Neural progenitor cell (in vitro differentiated cells): ENCODE results near the gene NRP1. TPM values are rescaled to one million over a fixed set of nuclear protein-coding genes. Genes with fewer than 3 reads are reported as not detected.

Experiments used
- DNase-seq: peaks from one replicate; pipeline ENCODE4 v3.0.0-alpha.2; 2016; ENCODE audit warnings: low spot score
- H2AFZ ChIP-seq: fragments of 200-600 bp; sonication (generic); replicated peaks from 2 replicates; pipeline ENCODE4 v1.6.1; 2016; ENCODE audit warnings: antibody characterized with exemption
- H3F3A ChIP-seq: fragments of 200-600 bp; sonication (generic); 2 replicates; pipeline ENCODE4 v1.6.1; 2016; ENCODE audit warnings: antibody characterized with exemption, low read depth
- H3K27ac ChIP-seq: fragments of 200-600 bp; sonication (generic); 2 replicates; pipeline ENCODE4 v1.5.1; 2016; ENCODE audit warnings: mild to moderate bottlenecking
- H3K27me3 ChIP-seq: fragments of 200-600 bp; sonication (generic); 2 replicates; pipeline ENCODE4 v1.6.1; 2016; ENCODE audit warnings: mild to moderate bottlenecking, moderate library complexity
- H3K36me3 ChIP-seq: fragments of 200-600 bp; sonication (generic); 2 replicates; pipeline ENCODE4 v1.5.1; 2016
- H3K4me1 ChIP-seq: fragments of 200-600 bp; sonication (generic); 2 replicates; pipeline ENCODE4 v1.6.1; 2016; ENCODE audit warnings: mixed run types
- H3K4me2 ChIP-seq: fragments of 200-600 bp; sonication (generic); 2 replicates; pipeline ENCODE4 v1.6.1; 2016
- H3K4me3 ChIP-seq: fragments of 200-600 bp; sonication (generic); 2 replicates; pipeline ENCODE4 v1.5.1; 2016
- H3K79me2 ChIP-seq: fragments of 200-600 bp; sonication (generic); 2 replicates; pipeline ENCODE4 v1.6.1; 2016; ENCODE audit warnings: low read depth
- H3K9ac ChIP-seq: fragments of 200-600 bp; sonication (generic); 2 replicates; pipeline ENCODE4 v1.6.1; 2016
- H3K9me3 ChIP-seq: fragments of 200-600 bp; sonication (generic); 2 replicates; pipeline ENCODE4 v1.5.1; 2016; ENCODE audit warnings: low read depth
- H4K20me1 ChIP-seq: fragments of 200-600 bp; sonication (generic); 2 replicates; pipeline ENCODE4 v1.6.1; 2016; ENCODE audit warnings: low read depth
- H3K27ac Mint-ChIP-seq: 3 replicates; pipeline ENCODE4 v1.8.0; 2021; ENCODE audit warnings: mixed read lengths
- H3K27me3 Mint-ChIP-seq: 2 replicates; pipeline ENCODE4 v1.8.0; 2022; ENCODE audit warnings: low read depth, mild to moderate bottlenecking, inconsistent platforms, moderate library complexity, mixed read lengths; ENCODE audit not compliant: insufficient read depth
- H3K36me3 Mint-ChIP-seq: 3 replicates; pipeline ENCODE4 v1.8.0; 2021; ENCODE audit warnings: mixed read lengths
- H3K4me1 Mint-ChIP-seq: 3 replicates; pipeline ENCODE4 v1.8.0; 2021; ENCODE audit warnings: mixed read lengths
- H3K4me3 Mint-ChIP-seq: 3 replicates; pipeline ENCODE4 v1.8.0; 2021; ENCODE audit warnings: mild to moderate bottlenecking, moderate library complexity, mixed read lengths
- H3K9me3 Mint-ChIP-seq: 3 replicates; pipeline ENCODE4 v1.8.0; 2020; ENCODE audit warnings: mixed read lengths
- CTCF ChIP-seq: fragments of 200-600 bp; sonication (generic); IDR thresholded peaks from 2 replicates; pipeline ENCODE4 v1.5.1; 2017; ENCODE audit warnings: antibody characterized with exemption, mild to moderate bottlenecking
- EZH2 ChIP-seq: fragments of 200-600 bp; sonication (generic); IDR thresholded peaks from 2 replicates; pipeline ENCODE4 v1.6.1; 2017; ENCODE audit warnings: antibody characterized with exemption, mild to moderate bottlenecking, moderate library complexity
- EZH2phosphoT487 ChIP-seq: fragments of 200-600 bp; sonication (generic); IDR thresholded peaks from 2 replicates; pipeline ENCODE4 v1.6.1; 2017; ENCODE audit warnings: antibody characterized with exemption
- total RNA-seq: library from RNA; depleted of rRNA; stranded (reverse); fragments of >200 nt; gene quantifications from 2 replicates; pipeline ENCODE4 v1.2.3, GENCODE V29; 2015; ENCODE audit warnings: low replicate concordance

Gene NRP1
- total RNA-seq, 1 donor from 2014 or later: 1.9 TPM

- Mint-ChIP-seq H3K9me3 (no peaks in the 10 kb centered on the region), H3K27ac (no peak overlapping the region), H3K27me3 (peaks cover 2% of the 10 kb centered on the region), H3K4me1 (peaks cover 43% of the 10 kb centered on the region), H3K36me3 (peaks cover 25% of the 10 kb centered on the region), H3K4me3 (no peak overlapping the region)
- TF ChIP-seq CTCF (no peak), EZH2 (no peak), EZH2phosphoT487 (no peak)
- Histone ChIP-seq H3K9me3 (no peaks in the 10 kb centered on the region), H3K4me3 (no peak overlapping the region), H3K79me2 (no peaks in the 10 kb centered on the region), H3K4me1 (peaks cover 18% of the 10 kb centered on the region), H3K4me2 (no peak overlapping the region), H2AFZ (no peak overlapping the region), H3F3A (no peaks in the 10 kb centered on the region), H3K27me3 (no peaks in the 10 kb centered on the region), H4K20me1 (no peaks in the 10 kb centered on the region), H3K9ac (no peak overlapping the region), H3K27ac (no peak overlapping the region), H3K36me3 (no peaks in the 10 kb centered on the region)
- DNase-seq: no peak
These were observed 100.8 kb downstream of the NRP1 start for GRCh38 chr10:33233635-33234034.

GRCh38 chr10:33233221-33233620 is 101.2 kb downstream of the NRP1 start:
- Mint-ChIP-seq H3K4me3 (no peak overlapping the region), H3K27me3 (peaks cover 2% of the 10 kb centered on the region), H3K4me1 (peaks cover 41% of the 10 kb centered on the region), H3K9me3 (no peaks in the 10 kb centered on the region), H3K36me3 (peaks cover 24% of the 10 kb centered on the region), H3K27ac (no peak overlapping the region)
- Histone ChIP-seq H3F3A (no peaks in the 10 kb centered on the region), H3K36me3 (no peaks in the 10 kb centered on the region), H3K9me3 (no peaks in the 10 kb centered on the region), H4K20me1 (no peaks in the 10 kb centered on the region), H3K4me2 (no peak overlapping the region), H3K4me1 (peaks cover 18% of the 10 kb centered on the region), H3K4me3 (no peak overlapping the region), H3K27me3 (no peaks in the 10 kb centered on the region), H2AFZ (no peak overlapping the region), H3K79me2 (no peaks in the 10 kb centered on the region), H3K27ac (no peak overlapping the region), H3K9ac (no peak overlapping the region)
- TF ChIP-seq EZH2 (no peak), EZH2phosphoT487 (no peak), CTCF (no peak)
- DNase-seq: no peak

GRCh38 chr10:33231621-33232350 is 102.7 kb downstream of the NRP1 start:
- no peaks in the 10 kb centered on the region for H3F3A ChIP-seq
- no peak for TF ChIP-seq EZH2
- Mint-ChIP-seq H3K27me3 (no peaks in the 10 kb centered on the region), H3K4me3 (no peak overlapping the region), H3K9me3 (no peaks in the 10 kb centered on the region), H3K4me1 (peaks cover 36% of the 10 kb centered on the region), H3K36me3 (peaks cover 16% of the 10 kb centered on the region), H3K27ac (no peak overlapping the region)
- H3K4me2 ChIP-seq: no peak overlapping the region
- no peaks in the 10 kb centered on the region for H4K20me1 ChIP-seq
- no peak overlapping the region for H3K4me3 ChIP-seq
- no peaks in the 10 kb centered on the region for H3K9me3 ChIP-seq
- peaks cover 18% of the 10 kb centered on the region for H3K4me1 ChIP-seq
- no peaks in the 10 kb centered on the region for H3K27me3 ChIP-seq
- no peaks in the 10 kb centered on the region for H3K79me2 ChIP-seq
- H3K9ac ChIP-seq: no peak overlapping the region
- H3K36me3 ChIP-seq: no peaks in the 10 kb centered on the region
- no peak for DNase-seq
- H2AFZ ChIP-seq: no peak overlapping the region
- no peak overlapping the region for H3K27ac ChIP-seq

- H3K4me1 Mint-ChIP-seq: peaks cover 21% of the 10 kb centered on the region
- H3K9me3 Mint-ChIP-seq: no peaks in the 10 kb centered on the region
- no peaks in the 10 kb centered on the region for H3K9me3 ChIP-seq
- no peaks in the 10 kb centered on the region for H3F3A ChIP-seq
- H3K27me3 ChIP-seq: no peaks in the 10 kb centered on the region
- no peak overlapping the region for H3K4me3 ChIP-seq
- peaks cover 5% of the 10 kb centered on the region for H3K4me1 ChIP-seq
- DNase-seq: no peak
- H2AFZ ChIP-seq: no peak overlapping the region
- TF ChIP-seq EZH2phosphoT487 (no peak), CTCF (no peak), EZH2 (no peak)
- H3K36me3 Mint-ChIP-seq: peaks cover 29% of the 10 kb centered on the region
- H3K4me3 Mint-ChIP-seq: no peak overlapping the region
- no peaks in the 10 kb centered on the region for H4K20me1 ChIP-seq
- no peaks in the 10 kb centered on the region for H3K79me2 ChIP-seq
- H3K9ac ChIP-seq: no peak overlapping the region
- no peaks in the 10 kb centered on the region for H3K27me3 Mint-ChIP-seq
- H3K27ac ChIP-seq: no peak overlapping the region
- H3K36me3 ChIP-seq: no peaks in the 10 kb centered on the region
- H3K4me2 ChIP-seq: no peak overlapping the region
- no peak overlapping the region for H3K27ac Mint-ChIP-seq
These were observed 104.6 kb downstream of the NRP1 start for GRCh38 chr10:33229949-33230267.
